Effector memory CD8-positive, alpha-beta T cell (primary cell): ENCODE data around the gene AQP5.

ENCODE experiments used
- ATAC-seq: fragments of 150-1000 bp; cut with Tn5 transposase; replicated peaks from 2 replicates; pipeline ENCODE4 v1.10.0; 2021; ENCODE audit warnings: mild to moderate bottlenecking, moderate library complexity
- DNase-seq, 3 experiments: peaks; one replicate each; pipeline ENCODE4 v3.0.0; 2021
- H3K27ac Mint-ChIP-seq, 2 donors: one replicate each; pipeline ENCODE4 v1.8.0; 2022; ENCODE audit warnings: mild to moderate bottlenecking in 2 of 2, mixed read lengths in 2 of 2, moderate library complexity in 2 of 2
- H3K27me3 Mint-ChIP-seq, 2 donors: one replicate each; pipeline ENCODE4 v1.8.0; 2022; ENCODE audit warnings: mixed read lengths in 2 of 2
- H3K36me3 Mint-ChIP-seq: one replicate; pipeline ENCODE4 v1.8.0; 2022; ENCODE audit warnings: mild to moderate bottlenecking, moderate library complexity, mixed read lengths; ENCODE audit not compliant: insufficient read depth
- H3K4me1 Mint-ChIP-seq, 2 donors: one replicate each; pipeline ENCODE4 v1.8.0; 2022; ENCODE audit warnings: low read depth in 2 of 2, mixed read lengths in 2 of 2
- H3K4me3 Mint-ChIP-seq, 2 donors: one replicate each; pipeline ENCODE4 v1.8.0; 2022; ENCODE audit warnings: mild to moderate bottlenecking in 2 of 2, mixed read lengths in 2 of 2, moderate library complexity in 2 of 2
- H3K9me3 Mint-ChIP-seq, 2 donors: one replicate each; pipeline ENCODE4 v1.8.0; 2022; ENCODE audit warnings: mixed read lengths in 2 of 2
- total RNA-seq, 9 experiments: gene quantifications; one replicate each; lab custom pipeline; 2026; lab: John Stamatoyannopoulos, UW

Gene AQP5
- total RNA-seq = 0 reads per million in 9 experiments

GRCh38 chr12:49961111-49961922, at the start of gene AQP5:
Gene AQP5, plus strand, starts transcription at chr12:49961872. Its CDS starts 146 bp downstream, at chr12:49962018.
- Mint-ChIP-seq H3K4me3 (peak within 1 kb of the TSS; percentile 22 to 46), H3K27me3 (peaks cover 85 to 92% of the 10 kb centered on the region in 2 donors), H3K36me3 (no peaks in the 10 kb centered on the region), H3K4me1 (peaks cover 3 to 5% of the 10 kb centered on the region in 2 donors), H3K9me3 (no peaks in the 10 kb centered on the region), H3K27ac (no peak within 1 kb of the TSS)
- DNase-seq = no peak
- no peak for ATAC-seq

DNA sequence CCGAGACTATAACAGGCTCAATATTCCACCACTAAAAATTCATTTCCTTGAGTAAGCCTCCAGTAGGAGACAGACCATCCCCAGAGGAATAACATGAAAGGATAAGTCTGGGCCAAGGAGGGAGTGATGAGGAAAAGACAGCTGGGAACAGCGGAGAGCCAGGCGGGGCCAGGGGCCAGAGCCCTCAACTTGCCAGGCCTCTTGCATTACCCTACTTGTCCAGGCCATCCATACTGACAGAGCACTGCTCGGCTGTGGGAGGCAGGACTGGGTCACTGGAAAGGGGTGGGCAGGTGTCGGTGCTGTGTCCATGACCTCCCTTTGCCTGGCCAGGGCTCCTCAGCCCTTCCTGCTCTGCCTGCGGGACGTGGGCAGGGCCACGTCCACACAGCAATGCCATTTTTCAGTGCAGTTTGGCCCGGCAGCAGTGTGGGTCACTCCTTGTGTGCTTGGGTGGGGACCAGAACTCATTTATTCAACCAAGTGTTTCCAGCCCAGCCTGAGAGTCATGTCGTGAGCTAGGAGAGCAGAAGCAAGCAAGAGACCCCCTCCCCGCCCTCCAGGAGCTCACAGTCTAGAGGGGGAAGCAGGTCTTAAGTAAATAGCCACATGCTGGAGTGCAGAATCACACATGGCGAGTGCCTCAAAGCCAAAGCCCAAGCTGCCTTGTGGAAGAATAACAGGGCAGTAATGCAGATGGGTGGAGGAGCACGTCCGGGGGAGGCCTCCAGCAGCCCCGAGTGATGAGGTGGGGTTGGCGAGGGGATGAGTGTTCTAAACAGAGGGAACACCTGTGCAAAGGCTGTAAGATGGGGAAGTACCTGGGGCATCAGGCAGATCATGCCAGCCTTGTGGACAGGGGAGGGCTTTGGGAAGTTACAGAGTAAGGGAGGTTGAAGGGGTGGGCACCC, 49.1 kb upstream of the AQP5 start:
- H3K4me3 Mint-ChIP-seq = no peak overlapping the region
- H3K4me1 Mint-ChIP-seq = no peaks in the 10 kb centered on the region
- no peak for DNase-seq
- no peak for ATAC-seq
- no peaks in the 10 kb centered on the region for H3K9me3 Mint-ChIP-seq
- no peak overlapping the region for H3K27ac Mint-ChIP-seq
- H3K36me3 Mint-ChIP-seq = no peaks in the 10 kb centered on the region
- peaks cover 15 to 54% of the 10 kb centered on the region in 2 donors for H3K27me3 Mint-ChIP-seq

- Mint-ChIP-seq H3K9me3 (no peaks in the 10 kb centered on the region), H3K27ac (no peak overlapping the region), H3K4me3 (no peak overlapping the region), H3K36me3 (no peaks in the 10 kb centered on the region), H3K4me1 (no peaks in the 10 kb centered on the region), H3K27me3 (peaks cover 29 to 57% of the 10 kb centered on the region in 2 donors)
- DNase-seq (no peak), ATAC-seq (no peak)
Observed at GRCh38 chr12:49916129-49916919, 45.3 kb upstream of the AQP5 start.

GRCh38 chr12:49917166-49917787, 44.4 kb upstream of the AQP5 start:
- Mint-ChIP-seq H3K36me3 (no peaks in the 10 kb centered on the region), H3K4me3 (no peak overlapping the region), H3K27ac (no peak overlapping the region), H3K9me3 (no peaks in the 10 kb centered on the region), H3K4me1 (no peaks in the 10 kb centered on the region), H3K27me3 (peaks cover 22 to 51% of the 10 kb centered on the region in 2 donors)
- ATAC-seq (no peak), DNase-seq (no peak)

GRCh38 chr12:49917788-49918173, 43.9 kb upstream of the AQP5 start:
- no peaks in the 10 kb centered on the region for H3K4me1 Mint-ChIP-seq
- ATAC-seq = no peak
- no peak overlapping the region for H3K27ac Mint-ChIP-seq
- H3K36me3 Mint-ChIP-seq = no peaks in the 10 kb centered on the region
- DNase-seq = no peak
- H3K9me3 Mint-ChIP-seq = no peaks in the 10 kb centered on the region
- peaks cover 20 to 51% of the 10 kb centered on the region in 2 donors for H3K27me3 Mint-ChIP-seq
- no peak overlapping the region for H3K4me3 Mint-ChIP-seq

- no peak overlapping the region for H3K27ac Mint-ChIP-seq
Observed at GRCh38 chr12:49920241-49920914, 41.3 kb upstream of the AQP5 start.

GRCh38 chr12:49920915-49921286, 40.8 kb upstream of the AQP5 start:
- Mint-ChIP-seq H3K36me3 (no peaks in the 10 kb centered on the region), H3K4me3 (no peak overlapping the region), H3K27me3 (peaks cover 20 to 53% of the 10 kb centered on the region in 2 donors), H3K4me1 (no peaks in the 10 kb centered on the region), H3K27ac (no peak overlapping the region), H3K9me3 (no peaks in the 10 kb centered on the region)
- no peak for ATAC-seq
- DNase-seq = no peak

More at GRCh38 chr12:49920241-49920914, 41.3 kb upstream of the AQP5 start:
- Mint-ChIP-seq H3K4me3 (no peak overlapping the region), H3K36me3 (no peaks in the 10 kb centered on the region), H3K4me1 (no peaks in the 10 kb centered on the region), H3K9me3 (no peaks in the 10 kb centered on the region), H3K27me3 (peaks cover 20 to 53% of the 10 kb centered on the region in 2 donors)
- ATAC-seq (no peak), DNase-seq (no peak)

- H3K27me3 Mint-ChIP-seq = peaks cover 20 to 53% of the 10 kb centered on the region in 2 donors
- no peak overlapping the region for H3K27ac Mint-ChIP-seq
- ATAC-seq (no peak), DNase-seq (no peak)
- H3K4me1 Mint-ChIP-seq = no peaks in the 10 kb centered on the region
- no peaks in the 10 kb centered on the region for H3K9me3 Mint-ChIP-seq
- no peak overlapping the region for H3K4me3 Mint-ChIP-seq
- H3K36me3 Mint-ChIP-seq = no peaks in the 10 kb centered on the region
Observed at GRCh38 chr12:49921299-49921698, 40.4 kb upstream of the AQP5 start.

DNA sequence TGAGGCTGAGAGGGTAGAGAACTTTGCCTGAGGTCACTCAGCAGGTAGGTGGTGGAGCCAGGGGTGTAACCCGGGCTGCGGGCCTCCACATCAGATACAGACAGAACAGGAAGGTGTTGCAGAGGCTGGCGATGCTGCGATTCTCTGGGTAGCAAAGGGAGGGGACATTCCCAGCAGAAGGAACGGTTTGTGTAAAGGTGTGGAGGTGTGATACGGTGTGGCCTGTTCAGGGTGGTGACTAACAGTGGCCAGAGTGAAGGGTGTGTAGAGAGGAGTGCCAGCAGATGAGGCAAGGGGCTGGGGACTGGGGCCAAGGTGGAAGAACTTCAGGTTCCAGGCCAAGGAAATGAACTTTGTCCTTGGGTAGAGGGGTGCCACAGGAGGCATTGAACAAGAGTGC, 39.7 kb upstream of the AQP5 start:
- no peaks in the 10 kb centered on the region for H3K36me3 Mint-ChIP-seq
- H3K4me3 Mint-ChIP-seq = no peak overlapping the region
- H3K4me1 Mint-ChIP-seq = no peaks in the 10 kb centered on the region
- ATAC-seq = no peak
- peaks cover 17 to 49% of the 10 kb centered on the region in 2 donors for H3K27me3 Mint-ChIP-seq
- DNase-seq = no peak
- H3K9me3 Mint-ChIP-seq = no peaks in the 10 kb centered on the region
- no peak overlapping the region for H3K27ac Mint-ChIP-seq

DNA sequence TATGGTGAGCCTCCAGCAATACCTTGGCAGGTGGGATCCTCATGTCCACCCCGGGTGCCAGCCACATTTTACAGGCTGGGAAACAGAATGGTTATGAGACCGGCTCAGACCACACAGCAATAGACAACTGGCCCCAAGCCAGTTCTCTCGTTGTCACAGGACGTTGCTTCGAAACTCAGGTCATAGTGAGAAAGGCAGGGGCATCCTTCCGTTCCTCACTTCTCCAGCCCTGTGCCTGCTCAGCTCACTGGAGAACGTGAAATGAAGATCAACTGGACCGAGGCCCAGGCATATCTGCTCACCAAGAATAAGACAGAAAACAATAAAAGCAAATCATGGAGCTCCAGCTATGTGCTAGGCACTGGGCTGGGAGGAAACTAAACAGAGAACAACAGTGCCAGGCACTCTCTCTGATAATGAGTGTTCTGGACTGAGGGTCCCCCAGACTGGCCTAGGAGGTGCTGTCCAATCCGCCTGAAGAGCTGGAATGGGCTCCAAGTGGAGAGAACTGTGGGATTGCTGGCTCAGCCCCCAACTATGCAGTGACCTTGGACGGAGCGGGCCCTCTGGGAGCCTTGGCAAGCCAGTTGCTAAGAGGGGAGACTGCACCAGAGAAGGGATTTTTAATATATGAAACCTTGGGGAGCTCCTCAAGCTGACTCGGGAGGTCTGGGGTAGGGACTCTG, 39.2 kb upstream of the AQP5 start:
- ATAC-seq = no peak
- Mint-ChIP-seq H3K4me3 (no peak overlapping the region), H3K4me1 (no peaks in the 10 kb centered on the region), H3K27me3 (peaks cover 14 to 43% of the 10 kb centered on the region in 2 donors), H3K27ac (no peak overlapping the region), H3K36me3 (no peaks in the 10 kb centered on the region), H3K9me3 (no peaks in the 10 kb centered on the region)
- DNase-seq = no peak

DNA sequence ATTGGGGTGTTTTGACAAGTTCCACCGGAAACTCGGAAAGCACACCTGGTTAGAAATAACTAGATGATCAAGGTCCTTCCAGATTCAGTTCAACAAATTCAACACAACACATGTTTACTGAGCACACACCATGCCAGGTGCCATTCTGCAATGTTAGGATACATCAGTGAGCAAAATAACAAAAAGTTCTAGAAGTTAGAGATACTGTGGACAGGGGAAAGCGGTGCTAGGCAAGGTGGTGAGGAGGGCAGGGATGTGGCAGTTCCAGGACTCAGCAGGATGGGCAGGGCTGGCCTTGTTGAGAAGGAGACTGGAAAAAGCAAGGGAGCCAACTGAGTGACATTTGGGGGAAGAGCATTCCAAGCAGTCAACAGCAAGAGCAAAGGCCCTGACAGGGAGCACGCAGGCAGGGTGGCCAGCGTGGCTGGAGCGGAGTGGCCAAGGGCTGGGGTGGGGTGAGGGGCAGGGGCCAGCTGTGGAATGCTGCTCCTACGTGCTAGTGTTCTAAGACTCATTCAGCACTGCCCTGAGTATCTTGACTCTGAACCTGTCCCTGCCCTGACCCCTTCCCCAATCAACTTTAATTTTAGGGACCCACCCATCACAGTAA, 38.5 kb upstream of the AQP5 start:
- H3K4me1 Mint-ChIP-seq = no peaks in the 10 kb centered on the region
- H3K4me3 Mint-ChIP-seq = no peak overlapping the region
- ATAC-seq = no peak
- no peaks in the 10 kb centered on the region for H3K36me3 Mint-ChIP-seq
- H3K9me3 Mint-ChIP-seq = no peaks in the 10 kb centered on the region
- no peak overlapping the region for H3K27ac Mint-ChIP-seq
- DNase-seq = no peak
- H3K27me3 Mint-ChIP-seq = peaks cover 14 to 37% of the 10 kb centered on the region in 2 donors
